AG04450 (cell line): ENCODE data around the gene OSGEP. TPM values are rescaled to one million over a fixed set of nuclear protein-coding genes. Genes with fewer than 3 reads are reported as not detected.

ENCODE experiments used
- CTCF ChIA-PET: fragments of 300-600, 350-600 bp; formaldehyde crosslinking; extraction: SDS; loops from one replicate; lab custom pipeline; 2022; ENCODE audit warnings: antibody characterized with exemption, inconsistent platforms; lab: Charles Lee
- POLR2A ChIA-PET: fragments of 350-600 bp; formaldehyde crosslinking; extraction: SDS; loops from one replicate; lab custom pipeline; 2021; ENCODE audit warnings: antibody characterized with exemption, inconsistent platforms; lab: Yijun Ruan, JAX
- DNase-seq: peaks from one replicate; pipeline ENCODE4 v3.0.0-alpha.2; 2011; ENCODE audit warnings: low read depth, low spot score
- H3K27ac ChIP-seq: one replicate; pipeline ENCODE4 v1.5.1; 2012; ENCODE audit warnings: low read depth, low read length, control low read depth
- H3K27me3 ChIP-seq: one replicate; pipeline ENCODE4 v1.6.0; 2012; ENCODE audit warnings: low read length; ENCODE audit not compliant: control insufficient read depth, insufficient read depth
- H3K4me3 ChIP-seq: 2 replicates; pipeline ENCODE4 v1.5.1; 2011; ENCODE audit warnings: mild to moderate bottlenecking, low read depth, low read length, control low read depth
- H3K9me3 ChIP-seq: 2 replicates; pipeline ENCODE4 v1.5.1; 2012; ENCODE audit warnings: low read length; ENCODE audit not compliant: control insufficient read depth, insufficient read depth
- CTCF ChIP-seq: IDR thresholded peaks from 2 replicates; pipeline ENCODE4 v1.5.1; 2011; ENCODE audit warnings: low read depth, low read length, control low read depth, inconsistent platforms
- polyA plus RNA-seq: library from polyadenylated mRNA; depleted of rRNA; stranded (reverse); fragments of >200 nt; gene quantifications from 2 replicates; pipeline ENCODE4 v1.2.3, GENCODE V29; 2011

Gene OSGEP
- polyA plus RNA-seq, 1 experiment = 29.2 TPM

GRCh38 chr14:20428802-20429201, 25.8 kb downstream of the OSGEP start:
- Histone ChIP-seq H3K4me3 (no peak overlapping the region), H3K27me3 (no peaks in the 10 kb centered on the region), H3K9me3 (no peaks in the 10 kb centered on the region; the same call in 1 of the 2 replicates), H3K27ac (no peak overlapping the region)
- no peak for TF ChIP-seq CTCF
- POLR2A ChIA-PET = no interaction called here
- CTCF ChIA-PET = interaction anchor here (2.4 kb wide), 1 partner anchor 13 kb away, joined by 11 read pairs; no protein-coding TSS in a partner anchor
- DNase-seq = no peak

- no peak overlapping the region for H3K27ac ChIP-seq
- no peaks in the 10 kb centered on the region for H3K27me3 ChIP-seq
- no peak for DNase-seq
- no peak for TF ChIP-seq CTCF
- ChIA-PET CTCF (interaction anchor here (2.4 kb wide), 1 partner anchor 12 kb away, joined by 11 read pairs; no protein-coding TSS in a partner anchor), POLR2A (no interaction called here)
- no peak overlapping the region for H3K4me3 ChIP-seq
- H3K9me3 ChIP-seq = no peaks in the 10 kb centered on the region; the same call in 1 of the 2 replicates
Observed at GRCh38 chr14:20428010-20428365, 26.6 kb downstream of the OSGEP start.

GRCh38 chr14:20427231-20428009, 27.2 kb downstream of the OSGEP start:
- H3K9me3 ChIP-seq = no peaks in the 10 kb centered on the region; the same call in 1 of the 2 replicates
- ChIA-PET CTCF (interaction anchor here (0.5 to 3.9 kb wide), 3 partner anchors 12 to 51 kb away, joined by 5 to 45 read pairs (median 11); no protein-coding TSS in a partner anchor), POLR2A (interaction anchor here (0.6 kb wide), 1 partner anchor 260 kb away, joined by 4 read pairs; no protein-coding TSS in a partner anchor)
- H3K27me3 ChIP-seq = no peaks in the 10 kb centered on the region
- DNase-seq = peak; percentile 16
- H3K27ac ChIP-seq = no peak overlapping the region
- no peak for TF ChIP-seq CTCF
- H3K4me3 ChIP-seq = no peak overlapping the region

- POLR2A ChIA-PET = no interaction called here
- no peaks in the 10 kb centered on the region for H3K27me3 ChIP-seq
- DNase-seq = no peak
- TF ChIP-seq CTCF = no peak
- no peak overlapping the region for H3K4me3 ChIP-seq
- no peaks in the 10 kb centered on the region; the same call in 1 of the 2 replicates for H3K9me3 ChIP-seq
- no peak overlapping the region for H3K27ac ChIP-seq
- CTCF ChIA-PET = interaction anchor here (3.9 kb wide), 1 partner anchor 10 kb away, joined by 45 read pairs; no protein-coding TSS in a partner anchor
Observed at GRCh38 chr14:20424851-20425250, 29.8 kb downstream of the OSGEP start.

- no peak for DNase-seq
- no peak for TF ChIP-seq CTCF
- H3K27me3 ChIP-seq = no peaks in the 10 kb centered on the region
- ChIA-PET CTCF (no interaction called here), POLR2A (interaction anchor here (1.0 kb wide), 1 partner anchor 32 kb away, joined by 3 read pairs; the partner anchor contains the start of genes APEX1 and OSGEP)
- no peak overlapping the region for H3K4me3 ChIP-seq
- no peak overlapping the region for H3K27ac ChIP-seq
- H3K9me3 ChIP-seq = no peaks in the 10 kb centered on the region
Observed at GRCh38 chr14:20422886-20423285, 31.7 kb downstream of the OSGEP start.
